ENCODE data around the gene UPF1.

The UPF1 gene

GRCh38 chr19:18847549-18848463 is 16.0 kb downstream of the UPF1 start:
- Histone ChIP-seq H3K36me3 (peaks cover 28 to 30% (median 29%) of the 10 kb centered on the region in 3 donors), H3K4me1 (peaks cover 0 to 67% (median 53%) of the 10 kb centered on the region in 4 donors)

GRCh38 chr19:18848878-18849661 is 17.3 kb downstream of the UPF1 start:
- intact Hi-C loops (cut with DNase I; ENCODE audit: low total_unique reads): loop anchor here (10.0 kb wide), 1 partner anchor 254 kb away; no protein-coding TSS in a partner anchor
- peak; percentile 85 to 91 for DNase-seq
- Histone ChIP-seq H3K4me3 (peak overlapping the region in 1 of 2 donors; percentile 12), H3K36me3 (peaks cover 41 to 43% (median 42%) of the 10 kb centered on the region in 3 donors), H3K27me3 (no peaks in the 10 kb centered on the region), H3K27ac (peak overlapping the region; percentile 83 to 84), H3K4me1 (peaks cover 0 to 61% (median 44%) of the 10 kb centered on the region in 4 donors), H3K9me3 (no peaks in the 10 kb centered on the region)
- no peak for TF ChIP-seq CTCF (IDR thresholded peaks at IDR 0.05)

More at GRCh38 chr19:18847549-18848463, 16.0 kb downstream of the UPF1 start:
- intact Hi-C loops (cut with DNase I; ENCODE audit: low total_unique reads): loop anchor here (10.0 kb wide), 1 partner anchor 253 kb away; no protein-coding TSS in a partner anchor
- peak in 1 of 2 donors; percentile 66 for DNase-seq
- no peak for TF ChIP-seq CTCF (IDR thresholded peaks at IDR 0.05)
- Histone ChIP-seq H3K27me3 (no peaks in the 10 kb centered on the region), H3K9me3 (no peaks in the 10 kb centered on the region), H3K27ac (peak overlapping the region; percentile 83 to 84), H3K4me3 (no peak overlapping the region)

GRCh38 chr19:18849838-18850400 is 18.2 kb downstream of the UPF1 start:
- Histone ChIP-seq H3K4me3 (no peak overlapping the region), H3K9me3 (no peaks in the 10 kb centered on the region), H3K36me3 (peaks cover 49 to 51% (median 50%) of the 10 kb centered on the region in 3 donors), H3K27ac (peak overlapping the region; percentile 83 to 84), H3K27me3 (no peaks in the 10 kb centered on the region), H3K4me1 (peaks cover 0 to 58% (median 44%) of the 10 kb centered on the region in 4 donors)
- intact Hi-C loops (cut with DNase I; ENCODE audit: low total_unique reads): loop anchor here (10.0 kb wide), 1 partner anchor 255 kb away; no protein-coding TSS in a partner anchor
- DNase-seq: no peak
- TF ChIP-seq CTCF (IDR thresholded peaks at IDR 0.05): no peak

GRCh38 chr19:18850471-18851375 is 19.0 kb downstream of the UPF1 start:
- H3K4me1 ChIP-seq: peaks cover 0 to 56% (median 44%) of the 10 kb centered on the region in 4 donors
- H3K36me3 ChIP-seq: peaks cover 57 to 59% (median 58%) of the 10 kb centered on the region in 3 donors
- no peak for DNase-seq

More at GRCh38 chr19:18850471-18851375, 19.0 kb downstream of the UPF1 start:
- H3K9me3 ChIP-seq: no peaks in the 10 kb centered on the region
- H3K27ac ChIP-seq: peak overlapping the region; percentile 83 to 84
- TF ChIP-seq CTCF (IDR thresholded peaks at IDR 0.05): no peak
- intact Hi-C loops (cut with DNase I; ENCODE audit: low total_unique reads): no loop called here
- no peaks in the 10 kb centered on the region for H3K27me3 ChIP-seq
- no peak overlapping the region for H3K4me3 ChIP-seq
